ACHN (cell line): ENCODE data around the gene GNG3.
"Not testable (repeated sequence)": the region's sequence is repeated elsewhere in the genome, so short reads cannot be mapped to it uniquely, and the experiment has no call there.

Experiments
- DNase-seq: peaks from one replicate; pipeline ENCODE4 v3.0.0-alpha.2; 2015
- in situ Hi-C: cut with HindIII; loops from 2 replicates; pipeline ENCODE4 v1.10.0; 2017; ENCODE audit warnings: low sequenced_read_pairs, low pct_ligation_motif_present, low pct_unique_long_range_greater_than_20kb

The GNG3 gene

GRCh38 chr11:62707277-62707861, at the start of gene GNG3, which contains the start of gene BSCL2:
TSS of gene GNG3 (plus strand) at chr11:62707676. CDS start at chr11:62708296, 620 bp downstream.
TSS of gene BSCL2 (minus strand) at chr11:62707424. CDS start at chr11:62707195, 229 bp downstream.
- in situ Hi-C loops = no loop called here
- no peak for DNase-seq

GRCh38 chr11:62664405-62665074, 42.9 kb upstream of the GNG3 start:
- in situ Hi-C loops = no loop called here
- peak; percentile 49 for DNase-seq

GRCh38 chr11:62665075-62665598, 42.3 kb upstream of the GNG3 start, which contains the start of the genes C11orf98 and CSKMT:
TSS of gene C11orf98 (minus strand) at chr11:62665210. CDS start at chr11:62665169, 41 bp downstream.
TSS of gene CSKMT (plus strand) at chr11:62665312. CDS start at chr11:62665880, 568 bp downstream.
- in situ Hi-C loops = no loop called here
- DNase-seq = peak; percentile 89

- DNase-seq = peak; percentile 47
- in situ Hi-C loops = no loop called here
Observed at GRCh38 chr11:62665599-62666258, 41.7 kb upstream of the GNG3 start.

GRCh38 chr11:62666259-62666926, 41.1 kb upstream of the GNG3 start:
- in situ Hi-C loops = no loop called here
- no peak for DNase-seq

- in situ Hi-C loops = no loop called here
- DNase-seq = no peak
Observed at GRCh38 chr11:62667460-62667859, 40.0 kb upstream of the GNG3 start.

- DNase-seq = no peak
- in situ Hi-C loops = loop anchor here (5.0 kb wide), 1 partner anchor 43 kb away; no protein-coding TSS in a partner anchor
Observed at GRCh38 chr11:62669420-62670161, 37.9 kb upstream of the GNG3 start.

GRCh38 chr11:62671236-62671607, 36.3 kb upstream of the GNG3 start:
- in situ Hi-C loops = loop anchor here (5.0 kb wide), 1 partner anchor 41 kb away; no protein-coding TSS in a partner anchor
- peak; percentile 24 for DNase-seq

- DNase-seq = peak; percentile 78
- in situ Hi-C loops = loop anchor here (5.0 kb wide), 1 partner anchor 41 kb away; no protein-coding TSS in a partner anchor
Observed at GRCh38 chr11:62671608-62672389, 35.7 kb upstream of the GNG3 start, which contains the start of the genes LBHD1 and UQCC3. TSS of gene LBHD1 (minus strand) at chr11:62672267. CDS start at chr11:62670031, 2,236 bp downstream. TSS of gene UQCC3 (plus strand) at chr11:62671673. CDS start at chr11:62671746, 73 bp downstream.

GRCh38 chr11:62673196-62673525, 34.3 kb upstream of the GNG3 start:
- in situ Hi-C loops = loop anchor here (5.0 kb wide), 1 partner anchor 39 kb away; no protein-coding TSS in a partner anchor
- DNase-seq = no peak

- in situ Hi-C loops, DNase-seq: not testable (repeated sequence)
Observed at GRCh38 chr11:62675415-62675814, 32.1 kb upstream of the GNG3 start.

- DNase-seq = no peak
Observed at GRCh38 chr11:62676698-62677097, 30.8 kb upstream of the GNG3 start.

GRCh38 chr11:62677156-62677555, 30.3 kb upstream of the GNG3 start:
- in situ Hi-C loops = no loop called here
- DNase-seq = no peak

More at GRCh38 chr11:62676698-62677097, 30.8 kb upstream of the GNG3 start:
- in situ Hi-C loops = no loop called here

GRCh38 chr11:62677714-62678113, 29.8 kb upstream of the GNG3 start:
- in situ Hi-C loops = no loop called here
- DNase-seq = no peak

GRCh38 chr11:62678433-62678769, 29.1 kb upstream of the GNG3 start:
- in situ Hi-C loops = no loop called here
- DNase-seq = no peak

GRCh38 chr11:62678770-62679696, 28.4 kb upstream of the GNG3 start, which contains the start of gene UBXN1:
TSS of gene UBXN1 (minus strand) at chr11:62679073. CDS start at chr11:62678923, 150 bp downstream.
- DNase-seq = peak; percentile 80

More at GRCh38 chr11:62678770-62679696, 28.4 kb upstream of the GNG3 start, which contains the start of gene UBXN1:
- in situ Hi-C loops = no loop called here
